GM10266 (cell line): Measurements from ENCODE around the gene TRANK1.

Experiments
- DNase-seq: peaks from one replicate; pipeline ENCODE4 v3.0.0; 2012; ENCODE audit errors: extremely low spot score
- TF ChIP-seq, protein P1 (sequence below): IDR thresholded peaks from 2 replicates; pipeline ENCODE4 v1.5.1; 2012; ENCODE audit warnings: mild to moderate bottlenecking, low read depth; ENCODE audit not compliant: control insufficient read depth, insufficient read depth; ENCODE audit errors: missing control alignments

Gene TRANK1

DNA sequence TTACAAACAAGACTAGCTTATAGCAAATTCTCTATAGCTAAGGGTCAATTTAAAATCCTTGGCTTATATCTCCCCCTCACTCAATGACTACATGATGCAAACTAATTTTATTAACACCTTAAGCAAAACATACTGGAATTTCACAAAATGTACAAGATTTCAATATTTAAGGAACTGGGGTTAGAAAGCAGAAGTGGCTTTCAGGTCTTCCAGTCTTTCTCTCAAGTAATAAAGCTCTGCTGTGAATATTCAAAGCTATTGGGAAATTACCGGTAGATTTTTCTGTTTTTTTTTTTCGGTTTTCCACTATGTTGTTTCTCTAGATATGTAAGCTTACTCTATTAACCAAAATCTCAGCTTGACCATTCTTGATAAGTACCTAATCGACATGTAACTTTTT lies 44.2 kb upstream of the TRANK1 start:
- DNase-seq = no peak
- TF ChIP-seq, protein P1, sequence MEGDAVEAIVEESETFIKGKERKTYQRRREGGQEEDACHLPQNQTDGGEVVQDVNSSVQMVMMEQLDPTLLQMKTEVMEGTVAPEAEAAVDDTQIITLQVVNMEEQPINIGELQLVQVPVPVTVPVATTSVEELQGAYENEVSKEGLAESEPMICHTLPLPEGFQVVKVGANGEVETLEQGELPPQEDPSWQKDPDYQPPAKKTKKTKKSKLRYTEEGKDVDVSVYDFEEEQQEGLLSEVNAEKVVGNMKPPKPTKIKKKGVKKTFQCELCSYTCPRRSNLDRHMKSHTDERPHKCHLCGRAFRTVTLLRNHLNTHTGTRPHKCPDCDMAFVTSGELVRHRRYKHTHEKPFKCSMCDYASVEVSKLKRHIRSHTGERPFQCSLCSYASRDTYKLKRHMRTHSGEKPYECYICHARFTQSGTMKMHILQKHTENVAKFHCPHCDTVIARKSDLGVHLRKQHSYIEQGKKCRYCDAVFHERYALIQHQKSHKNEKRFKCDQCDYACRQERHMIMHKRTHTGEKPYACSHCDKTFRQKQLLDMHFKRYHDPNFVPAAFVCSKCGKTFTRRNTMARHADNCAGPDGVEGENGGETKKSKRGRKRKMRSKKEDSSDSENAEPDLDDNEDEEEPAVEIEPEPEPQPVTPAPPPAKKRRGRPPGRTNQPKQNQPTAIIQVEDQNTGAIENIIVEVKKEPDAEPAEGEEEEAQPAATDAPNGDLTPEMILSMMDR = no peak

DNA sequence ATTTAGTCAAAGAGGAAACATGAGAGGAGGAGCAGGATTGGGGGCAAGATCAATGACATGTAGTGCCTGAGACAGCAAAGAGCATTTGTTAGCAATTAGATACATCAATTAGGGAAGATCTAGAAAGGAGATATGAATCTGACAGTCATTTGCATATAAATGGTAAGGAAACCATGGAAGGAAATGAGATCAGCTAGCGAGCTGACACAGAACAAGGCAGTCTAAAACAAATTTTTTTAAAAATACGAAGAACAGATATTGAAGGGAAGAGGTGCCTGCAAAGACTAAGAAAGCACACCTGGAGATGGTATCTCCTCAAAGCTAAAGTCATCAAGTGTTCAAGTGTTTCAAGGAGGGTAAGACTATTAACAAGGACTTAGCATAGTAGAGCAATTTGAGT lies 43.5 kb upstream of the TRANK1 start:
- no peak for DNase-seq
- TF ChIP-seq, protein P1 = no peak

DNA sequence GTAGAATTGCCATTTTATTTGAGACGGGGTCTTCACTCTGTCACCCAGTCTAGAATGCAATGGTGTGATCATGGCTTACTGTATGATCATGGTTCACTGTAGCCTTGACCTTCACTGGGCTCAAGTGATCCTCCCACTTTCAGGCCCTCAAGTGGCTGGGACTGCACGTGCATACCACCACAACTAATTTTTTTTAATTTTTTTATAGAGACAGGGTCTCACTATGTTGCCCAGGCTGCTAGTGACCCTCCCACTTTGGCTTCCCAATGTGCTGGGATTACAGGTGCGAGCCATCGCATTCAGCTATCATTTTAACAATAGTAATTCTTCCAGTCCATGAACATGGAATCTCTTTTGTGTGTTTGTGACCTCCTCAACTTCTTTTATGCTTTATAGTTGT lies 36.2 kb upstream of the TRANK1 start:
- TF ChIP-seq, protein P1 = no peak
- no peak for DNase-seq

DNA sequence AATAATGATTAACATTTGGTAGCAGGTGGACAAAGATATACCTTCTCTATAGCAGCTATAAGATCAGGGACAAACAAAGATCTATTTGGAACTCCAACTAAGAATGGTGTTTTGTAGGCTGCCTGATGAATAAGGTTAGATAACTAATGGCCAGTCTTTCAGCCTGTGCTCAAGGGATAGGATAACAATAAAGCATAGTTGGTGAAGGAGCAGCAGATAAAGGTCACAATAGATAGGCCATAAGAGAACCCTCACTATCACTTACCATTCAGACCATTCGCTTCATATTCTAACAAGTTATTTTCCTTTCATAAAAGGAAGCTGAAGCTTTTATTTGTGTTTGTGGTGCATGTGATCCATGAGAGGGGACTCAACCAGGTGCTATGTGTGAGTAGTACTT lies 28.3 kb upstream of the TRANK1 start:
- TF ChIP-seq, protein P1 = no peak

DNA sequence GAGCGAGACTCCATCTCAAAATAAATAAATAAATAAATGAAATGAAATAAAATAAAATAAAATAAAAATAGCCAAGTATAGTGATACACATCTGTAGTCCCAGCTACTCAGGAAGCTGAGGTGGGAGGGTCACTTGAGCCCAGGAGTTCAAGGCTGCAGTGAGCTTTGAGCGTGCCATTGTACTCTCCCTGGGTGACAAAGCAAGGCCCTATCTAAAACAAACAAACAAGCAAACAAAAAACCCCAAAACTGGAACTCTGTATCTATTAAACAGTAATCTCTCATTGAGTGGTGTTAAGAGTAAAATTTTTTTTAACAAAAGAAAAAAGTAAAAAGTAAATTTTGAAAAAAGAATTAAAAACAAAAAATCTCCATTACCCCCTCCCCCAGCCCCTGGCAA lies 27.3 kb upstream of the TRANK1 start:
- TF ChIP-seq, protein P1 = no peak

More for the DNA sequence above, 28.3 kb upstream of the TRANK1 start:
- DNase-seq = no peak

DNA sequence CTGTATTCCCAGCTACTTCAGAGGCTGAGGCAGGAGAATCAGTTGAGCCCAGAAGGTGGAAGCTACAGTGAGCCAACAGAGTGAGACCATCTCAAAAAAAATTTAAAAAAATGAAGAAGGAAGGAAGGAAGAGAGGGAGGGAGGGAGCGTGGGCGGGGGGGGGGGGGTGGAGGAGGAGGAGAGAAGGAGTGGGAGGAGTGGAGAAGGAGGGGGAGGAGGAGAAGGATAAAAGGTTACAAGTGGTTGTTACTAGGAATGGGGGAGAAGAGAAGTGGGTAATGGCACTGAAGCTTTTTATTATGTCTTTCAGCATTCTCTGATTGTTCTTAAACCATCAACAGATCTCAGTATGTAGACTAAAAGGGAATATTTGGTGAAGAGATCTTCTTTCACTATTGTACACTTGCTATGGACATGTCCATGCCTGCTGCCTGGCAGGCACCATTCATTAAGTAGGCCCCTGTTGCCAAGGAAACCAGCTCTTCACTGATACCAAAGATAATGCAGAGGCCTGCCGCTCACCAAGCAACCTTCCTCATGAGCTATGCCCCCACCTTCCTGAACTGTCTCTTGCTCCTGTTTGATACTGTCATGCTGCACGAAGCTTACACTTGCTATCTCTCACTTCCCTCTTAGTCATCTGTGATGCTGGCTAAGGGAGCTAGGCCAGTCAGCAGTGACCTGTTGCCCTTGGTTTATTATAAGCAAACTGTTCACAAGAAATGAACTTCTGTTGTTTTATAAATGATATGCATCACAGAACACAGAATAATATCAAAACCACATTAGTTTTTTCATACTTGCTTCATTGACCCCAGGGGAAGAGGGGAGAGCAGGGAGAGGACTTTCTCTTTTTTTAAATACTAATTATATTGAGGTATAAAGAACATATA lies 24.9 kb upstream of the TRANK1 start:
- DNase-seq = peak; percentile 83
- TF ChIP-seq, protein P1 = no peak

More for the DNA sequence above, 27.3 kb upstream of the TRANK1 start:
- DNase-seq = no peak

DNA sequence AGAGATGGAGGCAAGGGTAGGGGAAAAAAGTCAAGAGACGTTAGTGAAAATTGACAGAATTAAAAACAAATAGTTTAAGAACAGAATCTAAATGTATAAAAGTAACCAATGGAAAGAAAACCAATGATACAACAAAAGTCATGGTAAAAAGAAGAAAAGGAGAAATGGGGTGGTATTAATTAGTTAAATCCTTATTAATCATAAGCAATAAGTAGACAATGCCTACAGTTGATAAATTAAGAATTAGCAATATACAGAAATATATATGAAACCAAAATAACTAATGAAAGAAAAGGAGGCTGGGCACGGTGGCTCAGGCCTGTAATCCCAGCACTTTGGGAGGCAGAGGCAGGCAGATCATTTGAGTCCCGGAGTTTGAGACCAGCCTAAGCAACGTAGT lies 24.2 kb upstream of the TRANK1 start:
- TF ChIP-seq, protein P1 = no peak

More for the DNA sequence above, 24.2 kb upstream of the TRANK1 start:
- no peak for DNase-seq
